Panc1 (cell line): ENCODE data around the gene DNAAF8. TPM values are rescaled to one million over a fixed set of nuclear protein-coding genes. Genes with fewer than 3 reads are reported as not detected.

Experiments used
- ATAC-seq: fragments of 200-7000 bp; cut with Tn5 transposase; 2 replicates; pipeline ENCODE4 v1.9.1; 2020; ENCODE audit warnings: mild to moderate bottlenecking, moderate library complexity
- BruUV-seq: library from RNA; stranded (reverse); fragments of 400-500 nt; replicated peaks from 2 replicates; lab custom pipeline; 2021; lab: Mats Ljungman, UMichigan
- CTCF ChIA-PET: fragments of 300-600 bp; sonication (Branson Sonifier 250); formaldehyde crosslinking; loops from one replicate; lab custom pipeline; 2022; ENCODE audit warnings: antibody characterized with exemption; lab: Charles Lee
- POLR2A ChIA-PET: fragments of 300-600 bp; sonication (Branson Sonifier 250); formaldehyde crosslinking; loops from one replicate; lab custom pipeline; 2022; ENCODE audit warnings: antibody characterized with exemption; lab: Charles Lee
- DNase-seq: peaks from one replicate; pipeline ENCODE4 v3.0.0-alpha.2; 2010; ENCODE audit warnings: low read depth, low spot score
- H3K27ac ChIP-seq: 2 replicates; pipeline ENCODE4 v1.5.1; 2011; ENCODE audit warnings: mild to moderate bottlenecking, low read length, inconsistent platforms
- H3K27me3 ChIP-seq: fragments of 200-500 bp; sonication (Bioruptor generic); 2 replicates; pipeline ENCODE4 v1.6.0; 2014; ENCODE audit warnings: low read length, inconsistent platforms; ENCODE audit not compliant: control insufficient read depth, insufficient read depth
- H3K36me3 ChIP-seq: fragments of 200-500 bp; sonication (Bioruptor generic); 2 replicates; pipeline ENCODE4 v1.5.1; 2014; ENCODE audit warnings: inconsistent platforms, mild to moderate bottlenecking, low read length, moderate library complexity; ENCODE audit not compliant: control insufficient read depth, insufficient read depth
- H3K4me1 ChIP-seq: 2 replicates; pipeline ENCODE4 v1.5.1; 2011; ENCODE audit warnings: inconsistent platforms, mild to moderate bottlenecking, low read length, moderate library complexity; ENCODE audit not compliant: control insufficient read depth, insufficient read depth
- H3K4me3 ChIP-seq, 2 experiments: 2 replicates each; pipeline ENCODE4 v1.5.1; 2011 to 2012; ENCODE audit warnings: low read depth in 2 of 2, low read length in 2 of 2, mild to moderate bottlenecking in 2 of 2, inconsistent platforms in 1 of 2, moderate library complexity in 1 of 2
- H3K9me3 ChIP-seq: fragments of 200-500 bp; sonication (Bioruptor generic); 2 replicates; pipeline ENCODE4 v1.5.1; 2014; ENCODE audit warnings: low read depth, mild to moderate bottlenecking, inconsistent platforms, low read length, moderate library complexity; ENCODE audit not compliant: control insufficient read depth, insufficient read depth
- CTCF ChIP-seq: fragments of 450-650 bp; IDR thresholded peaks from 2 replicates; pipeline ENCODE4 v1.5.1; 2017; ENCODE audit warnings: mild to moderate bottlenecking
- POLR2AphosphoS5 ChIP-seq: IDR thresholded peaks from 2 replicates; pipeline ENCODE4 v1.6.1; 2012; ENCODE audit warnings: mild to moderate bottlenecking, low read depth, low read length, moderate library complexity
- REST ChIP-seq, 2 experiments: IDR thresholded peaks; 2 replicates each; pipeline ENCODE4 v1.6.1; 2011 to 2012; ENCODE audit warnings: low read depth in 2 of 2, control low read depth in 1 of 2, low read length in 1 of 2, mild to moderate bottlenecking in 1 of 2, moderate library complexity in 1 of 2; ENCODE audit not compliant: insufficient read depth in 1 of 2
- SIN3A ChIP-seq: IDR thresholded peaks from 2 replicates; pipeline ENCODE4 v1.6.1; 2012; ENCODE audit warnings: low read depth, mild to moderate bottlenecking, low read length, moderate library complexity, borderline replicate concordance; ENCODE audit not compliant: insufficient read depth
- TCF7L2 ChIP-seq: IDR thresholded peaks from 2 replicates; pipeline ENCODE4 v1.6.1; 2011; ENCODE audit warnings: mild to moderate bottlenecking, low read depth, low read length, inconsistent platforms
- in situ Hi-C: cut with HindIII; loops from 2 replicates; pipeline ENCODE4 v1.10.0; 2016; ENCODE audit warnings: low sequenced_read_pairs, low pct_unique_long_range_greater_than_20kb
- intact Hi-C: fragments of 100-400 bp; cut with micrococcal nuclease; formaldehyde crosslinking; loops from one replicate; pipeline ENCODE4 v1.10.0; 2022; ENCODE audit not compliant: unreplicated experiment
- total RNA-seq: library from RNA; stranded (reverse); gene quantifications from one replicate; pipeline ENCODE4 v1.2.1, GENCODE V29; 2021; ENCODE audit not compliant: unreplicated experiment

DNAAF8 gene
- total RNA-seq, 1 experiment from 2014 or later, result 2.3 TPM

- in situ Hi-C loops, result no loop called here
- H3K27me3 ChIP-seq, result no peaks in the 10 kb centered on the region
- H3K27ac ChIP-seq, result no peak overlapping the region
- H3K36me3 ChIP-seq, result no peaks in the 10 kb centered on the region
- DNase-seq (no peak), ATAC-seq (no peak)
- H3K4me3 ChIP-seq, result no peak overlapping the region
- H3K9me3 ChIP-seq, result no peaks in the 10 kb centered on the region
- TF ChIP-seq REST (IDR thresholded peaks at IDR 0.05; ENCODE audit: insufficient read depth in 1 of 2, low read depth in 2 of 2, low read length in 1 of 2), result no peak
- TF ChIP-seq TCF7L2, result no peak
- TF ChIP-seq CTCF, result no peak
- TF ChIP-seq SIN3A, result no peak
- no peak for TF ChIP-seq POLR2AphosphoS5
- peaks cover 23% of the 10 kb centered on the region for H3K4me1 ChIP-seq
- no TSS peak for BruUV-seq
- intact Hi-C loops, result no loop called here
- POLR2A ChIA-PET, result no interaction called here
- CTCF ChIA-PET, result no interaction called here
These were observed 44.3 kb upstream of the DNAAF8 start for GRCh38 chr16:4689864-4690704.

- intact Hi-C loops (no loop called here), in situ Hi-C loops (no loop called here)
- ChIA-PET POLR2A (interaction anchor here (0.5 kb wide), 1 partner anchor 45 kb away, joined by 4 read pairs; no protein-coding TSS in a partner anchor), CTCF (no interaction called here)
- TF ChIP-seq TCF7L2 (no peak), POLR2AphosphoS5 (no peak), REST (IDR thresholded peaks at IDR 0.05; ENCODE audit: insufficient read depth in 1 of 2, low read depth in 2 of 2, low read length in 1 of 2) (no peak), SIN3A (no peak), CTCF (no peak)
- no peaks in the 10 kb centered on the region; the same call in 1 of the 2 replicates for H3K36me3 ChIP-seq
- DNase-seq, result no peak
- peaks cover 33% of the 10 kb centered on the region for H3K4me1 ChIP-seq
- ATAC-seq, result no peak
- no peak overlapping the region for H3K4me3 ChIP-seq
- no peak overlapping the region for H3K27ac ChIP-seq
- no peaks in the 10 kb centered on the region for H3K27me3 ChIP-seq
- BruUV-seq, result no TSS peak
- H3K9me3 ChIP-seq, result no peaks in the 10 kb centered on the region
These were observed 43.2 kb upstream of the DNAAF8 start for GRCh38 chr16:4690946-4691665.
